HG03060 (cell line): ENCODE measurements around the gene ARCN1.
"Not testable (repeated sequence)": the region's sequence is repeated elsewhere in the genome, so short reads cannot be mapped to it uniquely, and the experiment has no call there.

Source experiments
- ATAC-seq: cut with Tn5 transposase; IDR thresholded peaks from one replicate; pipeline ENCODE4 v1.9.1; 2021; ENCODE audit warnings: low read depth, moderate number of reproducible peaks; ENCODE audit not compliant: unreplicated experiment

Gene ARCN1

GRCh38 chr11:118544010-118544646 is 28.1 kb upstream of the ARCN1 start:
- no peak for ATAC-seq

GRCh38 chr11:118544647-118545010 is 27.6 kb upstream of the ARCN1 start:
- ATAC-seq = no peak

- ATAC-seq = no peak
Measured at GRCh38 chr11:118545533-118545932, 26.7 kb upstream of the ARCN1 start.

GRCh38 chr11:118547132-118547531 is 25.1 kb upstream of the ARCN1 start:
- no peak for ATAC-seq

GRCh38 chr11:118552341-118552740 is 19.9 kb upstream of the ARCN1 start:
- no peak for ATAC-seq

- ATAC-seq = no peak
Measured at GRCh38 chr11:118560806-118561205, 11.4 kb upstream of the ARCN1 start.

GRCh38 chr11:118565051-118565450 is 7.2 kb upstream of the ARCN1 start:
- ATAC-seq = no peak

GRCh38 chr11:118569670-118570069 is 2.5 kb upstream of the ARCN1 start:
- no peak for ATAC-seq

GRCh38 chr11:118570787-118571186 is 1.4 kb upstream of the ARCN1 start:
- ATAC-seq = no peak

GRCh38 chr11:118571701-118572060 is 528 bp upstream of the ARCN1 start:
- ATAC-seq = not testable (repeated sequence)

- ATAC-seq = no peak
Measured at GRCh38 chr11:118572981-118573550, 857 bp downstream of the ARCN1 start.

- no peak for ATAC-seq
Measured at GRCh38 chr11:118574636-118575035, 2.4 kb downstream of the ARCN1 start.

GRCh38 chr11:118577995-118578394 is 5.8 kb downstream of the ARCN1 start:
- not testable (repeated sequence) for ATAC-seq

GRCh38 chr11:118581057-118581456 is 8.8 kb downstream of the ARCN1 start:
- no peak for ATAC-seq

- ATAC-seq = no peak
Measured at GRCh38 chr11:118587952-118588351, 15.7 kb downstream of the ARCN1 start.

GRCh38 chr11:118592616-118593367 is 20.6 kb downstream of the ARCN1 start:
- ATAC-seq = no peak

GRCh38 chr11:118594984-118595383 is 22.8 kb downstream of the ARCN1 start:
- ATAC-seq = not testable (repeated sequence)

- no peak for ATAC-seq
Measured at GRCh38 chr11:118596224-118597146, 24.3 kb downstream of the ARCN1 start.

GRCh38 chr11:118597556-118597955 is 25.3 kb downstream of the ARCN1 start:
- ATAC-seq = no peak

- ATAC-seq = no peak
Measured at GRCh38 chr11:118602331-118602730, 30.1 kb downstream of the ARCN1 start.

- ATAC-seq = not testable (repeated sequence)
Measured at GRCh38 chr11:118603709-118604108, 31.5 kb downstream of the ARCN1 start.
